HK-2 (cell line): Measurements from ENCODE around the gene FAM25G.
A peak's percentile ranks its signal among the peaks of the same experiment; 100 is the strongest.
"Not testable (repeated sequence)": the region's sequence is repeated elsewhere in the genome, so short reads cannot be mapped to it uniquely, and the experiment has no call there.

Experiments used
- DNase-seq: peaks from one replicate; pipeline ENCODE4 v3.0.0-alpha.2; 2018; ENCODE audit not compliant: unreplicated experiment

Gene FAM25G

GRCh38 chr10:47465216-47465917, 26.1 kb downstream of the FAM25G start:
- not testable (repeated sequence) for DNase-seq

GRCh38 chr10:47462577-47463358, 28.7 kb downstream of the FAM25G start:
- DNase-seq, result not testable (repeated sequence)

- DNase-seq, result peak; percentile 61
These were observed 30.2 kb downstream of the FAM25G start for GRCh38 chr10:47461261-47461687.

- DNase-seq, result peak; percentile 34
These were observed 32.9 kb downstream of the FAM25G start for GRCh38 chr10:47458466-47459154.

GRCh38 chr10:47457826-47458225, 33.7 kb downstream of the FAM25G start:
- DNase-seq, result no peak

- no peak for DNase-seq
These were observed 34.0 kb downstream of the FAM25G start for GRCh38 chr10:47457528-47457820.

- no peak for DNase-seq
These were observed 34.5 kb downstream of the FAM25G start for GRCh38 chr10:47456794-47457527.

GRCh38 chr10:47456079-47456785, 35.3 kb downstream of the FAM25G start:
- DNase-seq, result no peak

- DNase-seq, result not testable (repeated sequence)
These were observed 36.0 kb downstream of the FAM25G start for GRCh38 chr10:47455350-47456078.

- DNase-seq, result no peak
These were observed 36.8 kb downstream of the FAM25G start for GRCh38 chr10:47454780-47455058.

GRCh38 chr10:47454008-47454779, 37.3 kb downstream of the FAM25G start:
- DNase-seq, result no peak

- no peak for DNase-seq
These were observed 38.1 kb downstream of the FAM25G start for GRCh38 chr10:47453141-47454007.

GRCh38 chr10:47452495-47453140, 38.9 kb downstream of the FAM25G start:
- no peak for DNase-seq

GRCh38 chr10:47451998-47452494, 39.5 kb downstream of the FAM25G start:
- no peak for DNase-seq

GRCh38 chr10:47451273-47451997, 40.1 kb downstream of the FAM25G start:
- DNase-seq, result no peak

- no peak for DNase-seq
These were observed 41.1 kb downstream of the FAM25G start for GRCh38 chr10:47450442-47450841.

- no peak for DNase-seq
These were observed 41.5 kb downstream of the FAM25G start for GRCh38 chr10:47449979-47450378.
